GM12878 (cell line): ENCODE measurements around the gene SARS1. TPM values are rescaled to one million over a fixed set of nuclear protein-coding genes. Genes with fewer than 3 reads are reported as not detected.

Experiments used
- ATAC-seq: fragments of 200-7000 bp; cut with Tn5 transposase; 3 replicates; pipeline ENCODE4 v1.9.1; 2020; ENCODE audit warnings: mild to moderate bottlenecking, moderate library complexity
- BruUV-seq: library from RNA; stranded (reverse); fragments of 400-500 nt; replicated peaks from 2 replicates; lab custom pipeline; 2021; lab: Mats Ljungman, UMichigan
- CTCF ChIA-PET: fragments of 300-600 bp; sonication (Branson Sonifier 250); formaldehyde crosslinking; extraction: SDS; loops from one replicate; lab custom pipeline; 2021; ENCODE audit warnings: inconsistent platforms; lab: Yijun Ruan, JAX
- POLR2A ChIA-PET: fragments of 350-600 bp; formaldehyde crosslinking; extraction: SDS; loops from one replicate; lab custom pipeline; 2021; ENCODE audit warnings: inconsistent platforms; lab: Charles Lee
- RAD21 ChIA-PET: fragments of 300-600 bp; sonication (Branson Sonifier 250); formaldehyde crosslinking; loops from one replicate; lab custom pipeline; 2023; ENCODE audit warnings: antibody characterized with exemption; ENCODE audit not compliant: unreplicated experiment; lab: Charles Lee
- SMC1A ChIA-PET: fragments of 300-600 bp; sonication (Branson Sonifier 250); formaldehyde crosslinking; loops from one replicate; lab custom pipeline; 2023; ENCODE audit not compliant: unreplicated experiment, uncharacterized antibody; lab: Charles Lee
- DNase-seq: peaks from one replicate; pipeline ENCODE4 v3.0.0-alpha.2; 2011; ENCODE audit warnings: low read depth, low spot score
- FAIRE-seq: peaks from 3 replicates; lab custom pipeline; 2011; peaks lifted over from hg19 to GRCh38; lab: Jason Lieb, UNC
- H2AFZ ChIP-seq: 2 replicates; pipeline ENCODE4 v1.6.0; 2011; ENCODE audit warnings: low read depth, low read length, control low read depth; ENCODE audit not compliant: control insufficient read depth
- H3K27ac ChIP-seq: 2 replicates; pipeline ENCODE4 v1.5.1; 2011; ENCODE audit warnings: control low read depth; ENCODE audit not compliant: control insufficient read depth, insufficient read depth
- H3K27me3 ChIP-seq, 2 experiments: replicated peaks in 1 of 2; 2 replicates each; pipeline versions ENCODE4 v1.6.0 to v1.6.1; 2011; ENCODE audit warnings: low read length in 1 of 2; ENCODE audit not compliant: control insufficient read depth in 2 of 2, insufficient read depth in 2 of 2
- H3K36me3 ChIP-seq, 2 experiments: 2 replicates each; pipeline ENCODE4 v1.5.1; 2011; ENCODE audit warnings: low read length in 1 of 2; ENCODE audit not compliant: control insufficient read depth in 2 of 2, insufficient read depth in 2 of 2
- H3K4me1 ChIP-seq: 2 replicates; pipeline ENCODE4 v1.6.1; 2011; ENCODE audit warnings: mild to moderate bottlenecking, low read length, moderate library complexity, mixed read lengths; ENCODE audit not compliant: control insufficient read depth, insufficient read depth
- H3K4me2 ChIP-seq: 2 replicates; pipeline ENCODE4 v1.6.0; 2011; ENCODE audit warnings: control low read depth; ENCODE audit not compliant: control insufficient read depth, insufficient read depth
- H3K4me3 ChIP-seq: fragments of 200-600 bp; sonication (generic); 2 replicates; pipeline ENCODE4 v1.5.1; 2016
- H3K79me2 ChIP-seq: 2 replicates; pipeline ENCODE4 v1.6.0; 2011; ENCODE audit warnings: low read length; ENCODE audit not compliant: control insufficient read depth, insufficient read depth
- H3K9ac ChIP-seq: 2 replicates; pipeline ENCODE4 v1.8.0; 2011; ENCODE audit warnings: low read length, control low read depth, mixed read lengths; ENCODE audit not compliant: control insufficient read depth, insufficient read depth
- H3K9me3 ChIP-seq: replicated peaks from 3 replicates; pipeline ENCODE4 v1.5.1; 2011; ENCODE audit warnings: mild to moderate bottlenecking, low read length; ENCODE audit not compliant: control insufficient read depth, insufficient read depth
- H4K20me1 ChIP-seq: 2 replicates; pipeline ENCODE4 v1.6.0; 2011; ENCODE audit not compliant: control insufficient read depth, insufficient read depth
- BCL3 ChIP-seq: IDR thresholded peaks from 2 replicates; pipeline ENCODE4 v1.6.1; 2011; ENCODE audit warnings: borderline replicate concordance, low read depth, mild to moderate bottlenecking, moderate library complexity, low read length; ENCODE audit not compliant: insufficient read depth, poor library complexity, severe bottlenecking
- BRCA1 ChIP-seq: IDR thresholded peaks from 2 replicates; pipeline ENCODE4 v1.6.1; 2011; ENCODE audit warnings: low read depth, low read length, improper control_type of control experiment
- E2F8 ChIP-seq: fragments of 450-650 bp; IDR thresholded peaks from 2 replicates; pipeline ENCODE4 v1.6.1; 2018; ENCODE audit warnings: mild to moderate bottlenecking, low read depth, moderate library complexity; ENCODE audit not compliant: partially characterized antibody
- EZH2 ChIP-seq: IDR thresholded peaks from 2 replicates; pipeline ENCODE4 v1.6.1; 2012; ENCODE audit warnings: low read depth, mild to moderate bottlenecking, control low read depth, inconsistent platforms, low read length, borderline replicate concordance; ENCODE audit not compliant: control insufficient read depth
- FOS ChIP-seq: IDR thresholded peaks from 3 replicates; pipeline ENCODE4 v1.6.1; 2011; ENCODE audit warnings: borderline replicate concordance; ENCODE audit not compliant: insufficient read length; ENCODE audit errors: extremely low read depth
- HDAC6 ChIP-seq: fragments of 200-600 bp; sonication (generic); IDR thresholded peaks from one replicate; pipeline ENCODE4 v1.8.0; 2017; ENCODE audit warnings: antibody characterized with exemption; ENCODE audit not compliant: unreplicated experiment
- IKZF1 ChIP-seq: fragments of 450-650 bp; conservative IDR thresholded peaks from 2 replicates; pipeline ENCODE4 v1.6.1; 2017; ENCODE audit warnings: antibody characterized with exemption, mild to moderate bottlenecking
- NFIC ChIP-seq: IDR thresholded peaks from 2 replicates; pipeline ENCODE4 v1.6.1; 2012; ENCODE audit warnings: low read depth, mild to moderate bottlenecking, inconsistent platforms, low read length, moderate library complexity
- NFXL1 ChIP-seq: fragments of 450-650 bp; IDR thresholded peaks from 2 replicates; pipeline ENCODE4 v1.6.1; 2017; ENCODE audit warnings: antibody characterized with exemption, mild to moderate bottlenecking, borderline replicate concordance
- PAX8 ChIP-seq: fragments of 450-650 bp; IDR thresholded peaks from 2 replicates; pipeline ENCODE4 v1.6.1; 2017; ENCODE audit warnings: mild to moderate bottlenecking, moderate library complexity
- SREBF2 ChIP-seq: IDR thresholded peaks from 2 replicates; pipeline ENCODE4 v1.6.1; 2012; ENCODE audit warnings: mild to moderate bottlenecking, low read length
- TCF12 ChIP-seq: IDR thresholded peaks from 2 replicates; pipeline ENCODE4 v1.6.1; 2011; ENCODE audit warnings: low read depth, mild to moderate bottlenecking, low read length
- USF1 ChIP-seq: IDR thresholded peaks from 2 replicates; pipeline ENCODE4 v1.6.1; 2011; ENCODE audit warnings: borderline replicate concordance, low read depth, mild to moderate bottlenecking, moderate library complexity, mixed read lengths, low read length; ENCODE audit not compliant: insufficient read depth; ENCODE audit errors: extremely low read length
- YY1 ChIP-seq: IDR thresholded peaks from 2 replicates; pipeline ENCODE4 v1.6.1; 2011; ENCODE audit warnings: low read depth, mild to moderate bottlenecking, low read length
- ZNF384 ChIP-seq: IDR thresholded peaks from 2 replicates; pipeline ENCODE4 v1.6.1; 2012; ENCODE audit warnings: low read depth, mild to moderate bottlenecking, low read length, improper control_type of control experiment, borderline replicate concordance
- WGBS: methylation state at CpG from one replicate; pipeline ENCODE4 v1.1.6; 2016; ENCODE audit warnings: low lambda C conversion rate; ENCODE audit not compliant: insufficient replicate concordance, insufficient coverage; ENCODE audit errors: missing lambda C conversion rate; 5-methylcytosine and 5-hydroxymethylcytosine counted together
- in situ Hi-C: fragments of 300-500 bp; cut with MboI; formaldehyde crosslinking; loops from 9 replicates; pipeline ENCODE4 v1.14.3; 2018; ENCODE audit warnings: mixed read lengths
- intact Hi-C: fragments of 100-400 bp; cut with micrococcal nuclease; formaldehyde crosslinking; loops from one replicate; pipeline ENCODE4 v1.14.2; 2022; ENCODE audit not compliant: unreplicated experiment
- polyA plus RNA-seq, 11 experiments: library from polyadenylated mRNA; depleted of rRNA in 4 of 11; unstranded in 6 of 11; stranded (reverse) in 5 of 11; fragments of >200 nt; fragmentation: Nextera tagmentation in 4 of 11; fragmentation: Illumina TruSeq in 1 of 11; extraction: Ambion mirVana in 4 of 11; extraction: Trizol in 1 of 11; gene quantifications; 1 replicate in 1 of 11; 2 replicates in 10 of 11; pipeline versions ENCODE4 v1.2.1 to v1.2.3, GENCODE V29; 2011 to 2016; ENCODE audit warnings: inconsistent platforms in 2 of 11, missing spikeins in 2 of 11, low read depth in 1 of 11
- total RNA-seq, 4 experiments: library from RNA; depleted of rRNA in 3 of 4; stranded (reverse); fragments of >200 nt in 3 of 4; fragmentation: Illumina TruSeq in 1 of 4; extraction: Trizol in 1 of 4; gene quantifications; 2 replicates each; pipeline versions ENCODE4 v1.2.1 to v1.2.3, GENCODE V29; 2013 to 2021

Gene SARS1
- total and polyA plus RNA-seq, 10 of the 15 experiments (the other 5 are each of a cell fraction or from before 2014, with no cell fraction given), result 103 to 202 (median 138) TPM

GRCh38 chr1:109267743-109268300, 54.1 kb downstream of the SARS1 start:
- no peak overlapping the region for H2AFZ ChIP-seq
- H3K36me3 ChIP-seq, result no peaks in the 10 kb centered on the region
- ATAC-seq (no peak), FAIRE-seq (no peak)
- H3K4me2 ChIP-seq, result no peak overlapping the region
- no peaks in the 10 kb centered on the region for H3K9me3 ChIP-seq
- H3K9ac ChIP-seq, result no peak overlapping the region
- H3K27me3 ChIP-seq, result no peaks in the 10 kb centered on the region
- RAD21 ChIA-PET, result interaction anchor here (1.3 kb wide), 1 partner anchor 265 kb away, joined by 3 read pairs; no protein-coding TSS in a partner anchor
- no peaks in the 10 kb centered on the region for H3K79me2 ChIP-seq
- CTCF ChIA-PET, result interaction anchor here (0.9 kb wide), 1 partner anchor 265 kb away, joined by 4 read pairs; no protein-coding TSS in a partner anchor
- in situ Hi-C loops, result no loop called here
- BruUV-seq, result no TSS peak
- 72% methylated on average over 17 of the region's 17 CpGs for WGBS
- POLR2A ChIA-PET, result no interaction called here
- no peaks in the 10 kb centered on the region for H3K4me1 ChIP-seq
- TF ChIP-seq HDAC6 (no peak), NFXL1 (no peak), TCF12 (no peak), FOS (no peak), YY1 (no peak), EZH2 (no peak), ZNF384 (no peak), SREBF2 (no peak), IKZF1 (no peak), BRCA1 (no peak), E2F8 (no peak), BCL3 (no peak), NFIC (no peak), PAX8 (no peak), USF1 (no peak)
- TF ChIP-seq, all 136 proteins: peak for 0
- SMC1A ChIA-PET, result no interaction called here
- H3K27ac ChIP-seq, result no peak overlapping the region
- H3K4me3 ChIP-seq, result no peak overlapping the region
- no peaks in the 10 kb centered on the region for H4K20me1 ChIP-seq
- no peak for DNase-seq
- intact Hi-C loops, result no loop called here
